ENCODE results near the gene EIF5AL1.
"Not testable (repeated sequence)": the region's sequence is repeated elsewhere in the genome, so short reads cannot be mapped to it uniquely, and the experiment has no call there.

EIF5AL1 gene

GRCh38 chr10:79511891-79512583 lies at the start of gene EIF5AL1:
TSS of gene EIF5AL1 (plus strand) at chr10:79512533. CDS start at chr10:79512650, 117 bp downstream.
- DNase-seq, result not testable (repeated sequence)

- no peak for DNase-seq
Measured at GRCh38 chr10:79463578-79464496, 48.5 kb upstream of the EIF5AL1 start.

GRCh38 chr10:79465341-79465740 lies 47.0 kb upstream of the EIF5AL1 start:
- DNase-seq, result no peak

- DNase-seq, result no peak
Measured at GRCh38 chr10:79468015-79468560, 44.2 kb upstream of the EIF5AL1 start.

GRCh38 chr10:79468841-79469585 lies 43.3 kb upstream of the EIF5AL1 start:
- DNase-seq, result no peak

- DNase-seq, result no peak
Measured at GRCh38 chr10:79470096-79470495, 42.2 kb upstream of the EIF5AL1 start.

GRCh38 chr10:79471776-79472175 lies 40.6 kb upstream of the EIF5AL1 start:
- no peak for DNase-seq

- DNase-seq, result no peak
Measured at GRCh38 chr10:79472449-79472848, 39.9 kb upstream of the EIF5AL1 start.

GRCh38 chr10:79472951-79473350 lies 39.4 kb upstream of the EIF5AL1 start:
- DNase-seq, result no peak

- no peak for DNase-seq
Measured at GRCh38 chr10:79473496-79474095, 38.7 kb upstream of the EIF5AL1 start.

GRCh38 chr10:79475119-79475653 lies 37.1 kb upstream of the EIF5AL1 start:
- DNase-seq, result no peak

GRCh38 chr10:79475877-79476276 lies 36.5 kb upstream of the EIF5AL1 start:
- no peak for DNase-seq

GRCh38 chr10:79476645-79477044 lies 35.7 kb upstream of the EIF5AL1 start:
- no peak for DNase-seq

- no peak for DNase-seq
Measured at GRCh38 chr10:79477456-79477855, 34.9 kb upstream of the EIF5AL1 start.

- DNase-seq, result no peak
Measured at GRCh38 chr10:79479283-79479909, 32.9 kb upstream of the EIF5AL1 start.

- DNase-seq, result no peak
Measured at GRCh38 chr10:79482304-79482703, 30.0 kb upstream of the EIF5AL1 start.

- no peak for DNase-seq
Measured at GRCh38 chr10:79482741-79483140, 29.6 kb upstream of the EIF5AL1 start.

- DNase-seq, result no peak
Measured at GRCh38 chr10:79483299-79483698, 29.0 kb upstream of the EIF5AL1 start.

- DNase-seq, result no peak
Measured at GRCh38 chr10:79483948-79484347, 28.4 kb upstream of the EIF5AL1 start.

- DNase-seq, result no peak
Measured at GRCh38 chr10:79484476-79484875, 27.9 kb upstream of the EIF5AL1 start.

GRCh38 chr10:79487296-79488194 lies 24.8 kb upstream of the EIF5AL1 start:
- peak in 1 of 2 experiments; percentile 6 for DNase-seq

Data from NCI-H187 (cell line).